Measurements from ENCODE around the gene RAB4A. TPM values are rescaled to one million over a fixed set of nuclear protein-coding genes. Genes with fewer than 3 reads are reported as not detected.

The RAB4A gene
- total RNA-seq, 2 experiments from 2014 or later, result 17.5 to 27.9 TPM

DNA sequence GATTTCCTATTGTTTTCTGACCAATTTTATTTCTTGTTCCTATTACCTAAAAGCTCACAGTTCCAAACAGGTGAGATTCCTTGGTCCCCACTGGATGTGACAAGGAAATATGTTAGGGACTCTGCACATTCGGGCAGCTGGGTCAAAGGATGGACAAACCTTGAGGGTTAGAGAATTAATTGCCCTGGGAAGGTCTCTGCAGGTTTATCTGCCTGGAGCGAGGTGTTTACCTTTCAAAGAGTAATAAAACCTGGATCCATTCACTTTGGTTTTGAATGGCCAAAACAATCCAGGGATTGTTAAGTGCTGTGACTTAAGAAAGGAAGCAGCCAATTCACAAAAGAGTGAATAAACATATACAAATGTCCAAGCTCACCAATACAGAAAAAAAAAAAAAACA lies 33.6 kb upstream of the RAB4A start:
- no peak overlapping the region for H2AFZ ChIP-seq (ENCODE audit: low read length)
- H3K36me3 ChIP-seq (ENCODE audit: insufficient read depth, low read length), result no peaks in the 10 kb centered on the region
- H3K79me2 ChIP-seq (ENCODE audit: insufficient read depth, low read depth, low read length), result no peaks in the 10 kb centered on the region
- TF ChIP-seq EZH2phosphoT487 (IDR thresholded peaks at IDR 0.05; ENCODE audit: borderline replicate concordance, low read depth, low read length), result no peak
- TF ChIP-seq, protein P1, sequence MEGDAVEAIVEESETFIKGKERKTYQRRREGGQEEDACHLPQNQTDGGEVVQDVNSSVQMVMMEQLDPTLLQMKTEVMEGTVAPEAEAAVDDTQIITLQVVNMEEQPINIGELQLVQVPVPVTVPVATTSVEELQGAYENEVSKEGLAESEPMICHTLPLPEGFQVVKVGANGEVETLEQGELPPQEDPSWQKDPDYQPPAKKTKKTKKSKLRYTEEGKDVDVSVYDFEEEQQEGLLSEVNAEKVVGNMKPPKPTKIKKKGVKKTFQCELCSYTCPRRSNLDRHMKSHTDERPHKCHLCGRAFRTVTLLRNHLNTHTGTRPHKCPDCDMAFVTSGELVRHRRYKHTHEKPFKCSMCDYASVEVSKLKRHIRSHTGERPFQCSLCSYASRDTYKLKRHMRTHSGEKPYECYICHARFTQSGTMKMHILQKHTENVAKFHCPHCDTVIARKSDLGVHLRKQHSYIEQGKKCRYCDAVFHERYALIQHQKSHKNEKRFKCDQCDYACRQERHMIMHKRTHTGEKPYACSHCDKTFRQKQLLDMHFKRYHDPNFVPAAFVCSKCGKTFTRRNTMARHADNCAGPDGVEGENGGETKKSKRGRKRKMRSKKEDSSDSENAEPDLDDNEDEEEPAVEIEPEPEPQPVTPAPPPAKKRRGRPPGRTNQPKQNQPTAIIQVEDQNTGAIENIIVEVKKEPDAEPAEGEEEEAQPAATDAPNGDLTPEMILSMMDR (conservative IDR thresholded peaks at IDR 0.05; ENCODE audit: low read length), result no peak
- ChIA-PET POLR2A (no interaction called here), CTCF (ENCODE audit: unreplicated experiment) (no interaction called here)
- no peak overlapping the region for H3K27ac ChIP-seq (ENCODE audit: low read depth, low read length, poor library complexity, severe bottlenecking)
- no peaks in the 10 kb centered on the region for H4K20me1 ChIP-seq (ENCODE audit: insufficient read depth, low read length)
- no peak overlapping the region for H3K4me3 ChIP-seq (ENCODE audit: low read depth, low read length, poor library complexity, severe bottlenecking)
- H3K4me1 ChIP-seq (ENCODE audit: insufficient read depth, low read length, poor library complexity, severe bottlenecking), result no peaks in the 10 kb centered on the region
- no peak overlapping the region for H3K4me2 ChIP-seq (ENCODE audit: low read length)
- no TSS peak for BruUV-seq (replicated peaks)
- no peak for DNase-seq (ENCODE audit: low spot score)
- intact Hi-C loops (cut with micrococcal nuclease; ENCODE audit: unreplicated experiment), result no loop called here
- no peaks in the 10 kb centered on the region for H3K9me2 ChIP-seq (ENCODE audit: insufficient read depth, low read length)
- no peaks in the 10 kb centered on the region for H3K9me3 ChIP-seq (ENCODE audit: low read length)

DNA sequence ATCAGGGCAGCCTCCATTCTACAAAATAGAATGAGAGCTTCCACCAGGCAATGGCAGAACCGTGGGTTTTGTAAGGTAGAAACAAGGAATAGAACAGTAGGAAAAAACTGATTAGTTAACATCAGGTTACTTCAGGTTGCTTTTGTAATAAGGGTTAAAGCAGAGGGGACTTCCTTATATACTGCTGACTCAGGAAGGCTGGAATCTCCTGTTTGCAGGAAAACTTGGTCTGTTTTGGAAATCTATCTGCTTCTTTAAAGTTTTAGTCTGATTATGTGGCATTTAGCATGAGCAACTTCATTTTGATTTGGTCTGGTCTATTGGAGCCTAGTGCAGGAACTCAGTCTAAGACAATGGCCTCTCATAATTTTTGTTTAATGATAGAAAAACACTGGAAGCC lies 32.7 kb upstream of the RAB4A start:
- intact Hi-C loops (cut with micrococcal nuclease; ENCODE audit: unreplicated experiment), result no loop called here
- POLR2A ChIA-PET, result interaction anchor here (0.5 to 1.1 kb wide), 2 partner anchors 10 to 39 kb away, joined by 3 to 6 read pairs; no protein-coding TSS in a partner anchor
- H3K4me2 ChIP-seq (ENCODE audit: low read length), result no peak overlapping the region
- H3K9me3 ChIP-seq (ENCODE audit: low read length), result no peaks in the 10 kb centered on the region
- no peak overlapping the region for H2AFZ ChIP-seq (ENCODE audit: low read length)
- no peaks in the 10 kb centered on the region for H3K9me2 ChIP-seq (ENCODE audit: insufficient read depth, low read length)
- H3K79me2 ChIP-seq (ENCODE audit: insufficient read depth, low read depth, low read length), result no peaks in the 10 kb centered on the region
- CTCF ChIA-PET (ENCODE audit: unreplicated experiment), result no interaction called here
- H3K36me3 ChIP-seq (ENCODE audit: insufficient read depth, low read length), result no peaks in the 10 kb centered on the region
- DNase-seq (ENCODE audit: low spot score), result no peak
- BruUV-seq (replicated peaks), result no TSS peak
- no peaks in the 10 kb centered on the region for H3K4me1 ChIP-seq (ENCODE audit: insufficient read depth, low read length, poor library complexity, severe bottlenecking)
- H3K4me3 ChIP-seq (ENCODE audit: low read depth, low read length, poor library complexity, severe bottlenecking), result no peak overlapping the region
- no peaks in the 10 kb centered on the region for H4K20me1 ChIP-seq (ENCODE audit: insufficient read depth, low read length)
- no peak for TF ChIP-seq EZH2phosphoT487 (IDR thresholded peaks at IDR 0.05; ENCODE audit: borderline replicate concordance, low read depth, low read length)
- TF ChIP-seq, protein P1 (conservative IDR thresholded peaks at IDR 0.05; ENCODE audit: low read length), result no peak
- H3K27ac ChIP-seq (ENCODE audit: low read depth, low read length, poor library complexity, severe bottlenecking), result no peak overlapping the region

DNA sequence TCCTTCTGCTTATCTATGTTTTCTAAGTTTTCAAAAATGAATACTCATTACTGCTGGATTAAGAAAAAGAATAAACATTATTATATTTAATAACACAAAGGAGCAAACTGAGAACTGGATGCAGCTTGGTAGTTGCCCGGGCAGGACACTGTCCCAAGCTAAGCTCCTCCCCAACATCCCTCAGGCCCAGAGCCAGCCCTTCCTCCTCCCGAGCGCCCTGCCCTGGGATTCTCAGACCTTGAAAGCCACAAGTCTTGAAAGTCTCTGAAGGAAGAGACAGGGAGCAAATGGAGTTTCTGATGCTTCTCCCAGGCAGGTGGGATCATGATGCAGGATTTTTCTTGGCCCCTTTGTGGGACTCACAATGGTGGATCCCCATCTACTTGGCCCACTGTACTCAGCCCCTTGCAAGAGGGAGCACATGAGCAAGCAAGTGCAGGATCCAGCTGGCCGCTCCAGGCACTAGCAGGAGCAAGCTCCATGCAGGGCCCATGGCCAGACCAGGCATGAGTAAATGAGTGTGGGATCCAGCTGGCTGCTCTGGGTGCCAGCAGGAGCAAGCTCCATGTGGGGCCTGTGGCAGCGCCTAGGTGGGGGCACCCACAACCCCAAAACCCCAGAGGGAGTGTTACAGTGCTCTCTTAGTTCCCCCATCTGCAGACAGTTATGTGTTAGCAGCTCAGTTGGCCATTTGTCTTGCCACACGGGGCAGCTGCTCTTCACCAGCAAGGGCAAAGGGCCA lies 32.1 kb upstream of the RAB4A start:
- TF ChIP-seq EZH2phosphoT487 (IDR thresholded peaks at IDR 0.05; ENCODE audit: borderline replicate concordance, low read depth, low read length), result no peak
- TF ChIP-seq, protein P1 (conservative IDR thresholded peaks at IDR 0.05; ENCODE audit: low read length), result no peak
- no peak overlapping the region for H3K4me2 ChIP-seq (ENCODE audit: low read length)
- no peak overlapping the region for H2AFZ ChIP-seq (ENCODE audit: low read length)
- H4K20me1 ChIP-seq (ENCODE audit: insufficient read depth, low read length), result no peaks in the 10 kb centered on the region
- H3K4me3 ChIP-seq (ENCODE audit: low read depth, low read length, poor library complexity, severe bottlenecking), result no peak overlapping the region
- no peak for DNase-seq (ENCODE audit: low spot score)
- BruUV-seq (replicated peaks), result no TSS peak
- no peak overlapping the region for H3K27ac ChIP-seq (ENCODE audit: low read depth, low read length, poor library complexity, severe bottlenecking)
- CTCF ChIA-PET (ENCODE audit: unreplicated experiment), result no interaction called here
- no peaks in the 10 kb centered on the region for H3K79me2 ChIP-seq (ENCODE audit: insufficient read depth, low read depth, low read length)
- H3K9me2 ChIP-seq (ENCODE audit: insufficient read depth, low read length), result no peaks in the 10 kb centered on the region
- no peaks in the 10 kb centered on the region for H3K9me3 ChIP-seq (ENCODE audit: low read length)
- H3K36me3 ChIP-seq (ENCODE audit: insufficient read depth, low read length), result no peaks in the 10 kb centered on the region
- POLR2A ChIA-PET, result interaction anchor here (0.5 to 1.1 kb wide), 2 partner anchors 11 to 40 kb away, joined by 3 to 6 read pairs; no protein-coding TSS in a partner anchor
- intact Hi-C loops (cut with micrococcal nuclease; ENCODE audit: unreplicated experiment), result no loop called here
- no peaks in the 10 kb centered on the region for H3K4me1 ChIP-seq (ENCODE audit: insufficient read depth, low read length, poor library complexity, severe bottlenecking)

All from OCI-LY7 (cell line).